Measurements from ENCODE around the gene SEPTIN12. TPM values are rescaled to one million over a fixed set of nuclear protein-coding genes. Genes with fewer than 3 reads are reported as not detected.

SEPTIN12 gene
- total RNA-seq, 1 experiment from 2014 or later: not detected

DNA sequence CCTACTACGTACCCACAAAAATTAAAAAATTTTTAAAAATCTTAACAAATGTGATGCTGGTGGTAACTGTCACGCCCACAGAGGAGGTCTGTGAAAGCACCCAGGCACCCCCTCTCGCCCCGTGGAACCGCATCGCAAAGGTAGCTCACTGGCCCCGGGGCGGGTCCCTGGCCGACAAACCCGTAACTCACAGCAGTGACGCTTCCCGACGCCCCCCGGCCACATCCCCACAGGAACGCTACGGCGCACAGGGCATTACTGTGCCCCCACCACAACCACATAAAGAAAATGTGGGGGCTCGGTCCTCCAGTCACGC, 54.4 kb downstream of the SEPTIN12 start:
- ATAC-seq (no peak), DNase-seq (ENCODE audit: low spot score) (no peak)
- H3K36me3 Mint-ChIP-seq: peaks cover 15% of the 10 kb centered on the region
- H3K27ac Mint-ChIP-seq: peak overlapping the region; percentile 95
- POLR2A ChIA-PET: interaction anchor here (0.8 to 2.0 kb wide), 6 partner anchors 13 to 204 kb away, joined by 3 to 11 read pairs (median 6); partner anchors contain the start of gene ROGDI
- H3K4me1 Mint-ChIP-seq: peaks cover 9% of the 10 kb centered on the region
- peaks cover 4% of the 10 kb centered on the region; the same call in 1 of the 2 replicates for H3K27me3 Mint-ChIP-seq (ENCODE audit: low read depth)
- H3K9me3 Mint-ChIP-seq: no peaks in the 10 kb centered on the region
- peak overlapping the region; percentile 93 for H3K4me3 Mint-ChIP-seq
- CTCF ChIA-PET: interaction anchor here (0.5 to 3.1 kb wide), 17 partner anchors 11 to 418 kb away, joined by 3 to 26 read pairs (median 7); partner anchors contain the start of genes CDIP1, GLIS2, MGRN1 and ROGDI
- TF ChIP-seq, protein P1, sequence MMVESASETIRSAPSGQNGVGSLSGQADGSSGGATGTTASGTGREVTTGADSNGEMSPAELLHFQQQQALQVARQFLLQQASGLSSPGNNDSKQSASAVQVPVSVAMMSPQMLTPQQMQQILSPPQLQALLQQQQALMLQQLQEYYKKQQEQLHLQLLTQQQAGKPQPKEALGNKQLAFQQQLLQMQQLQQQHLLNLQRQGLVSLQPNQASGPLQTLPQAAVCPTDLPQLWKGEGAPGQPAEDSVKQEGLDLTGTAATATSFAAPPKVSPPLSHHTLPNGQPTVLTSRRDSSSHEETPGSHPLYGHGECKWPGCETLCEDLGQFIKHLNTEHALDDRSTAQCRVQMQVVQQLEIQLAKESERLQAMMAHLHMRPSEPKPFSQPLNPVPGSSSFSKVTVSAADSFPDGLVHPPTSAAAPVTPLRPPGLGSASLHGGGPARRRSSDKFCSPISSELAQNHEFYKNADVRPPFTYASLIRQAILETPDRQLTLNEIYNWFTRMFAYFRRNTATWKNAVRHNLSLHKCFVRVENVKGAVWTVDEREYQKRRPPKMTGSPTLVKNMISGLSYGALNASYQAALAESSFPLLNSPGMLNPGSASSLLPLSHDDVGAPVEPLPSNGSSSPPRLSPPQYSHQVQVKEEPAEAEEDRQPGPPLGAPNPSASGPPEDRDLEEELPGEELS (CRISPR knock-in tag; IDR thresholded peaks at IDR 0.05): no peak
- TF ChIP-seq NFYB (CRISPR knock-in tag; conservative IDR thresholded peaks at IDR 0.05; ENCODE audit: low read depth) (no peak), ZBTB21 (CRISPR knock-in tag; IDR thresholded peaks at IDR 0.05; ENCODE audit: borderline replicate concordance) (no peak), JUN (CRISPR knock-in tag; IDR thresholded peaks at IDR 0.05) (no peak), USF1 (CRISPR knock-in tag; IDR thresholded peaks at IDR 0.05) (no peak; the same call in 1 of the 2 replicates), ZBTB43 (CRISPR knock-in tag; IDR thresholded peaks at IDR 0.05) (no peak), ZSCAN18 (CRISPR knock-in tag; IDR thresholded peaks at IDR 0.05) (no peak), ZNF423 (CRISPR knock-in tag; IDR thresholded peaks at IDR 0.05) (no peak), ATF1 (CRISPR knock-in tag; IDR thresholded peaks at IDR 0.05) (no peak), TEAD1 (CRISPR knock-in tag; IDR thresholded peaks at IDR 0.05) (no peak)
- TF ChIP-seq, protein P2, sequence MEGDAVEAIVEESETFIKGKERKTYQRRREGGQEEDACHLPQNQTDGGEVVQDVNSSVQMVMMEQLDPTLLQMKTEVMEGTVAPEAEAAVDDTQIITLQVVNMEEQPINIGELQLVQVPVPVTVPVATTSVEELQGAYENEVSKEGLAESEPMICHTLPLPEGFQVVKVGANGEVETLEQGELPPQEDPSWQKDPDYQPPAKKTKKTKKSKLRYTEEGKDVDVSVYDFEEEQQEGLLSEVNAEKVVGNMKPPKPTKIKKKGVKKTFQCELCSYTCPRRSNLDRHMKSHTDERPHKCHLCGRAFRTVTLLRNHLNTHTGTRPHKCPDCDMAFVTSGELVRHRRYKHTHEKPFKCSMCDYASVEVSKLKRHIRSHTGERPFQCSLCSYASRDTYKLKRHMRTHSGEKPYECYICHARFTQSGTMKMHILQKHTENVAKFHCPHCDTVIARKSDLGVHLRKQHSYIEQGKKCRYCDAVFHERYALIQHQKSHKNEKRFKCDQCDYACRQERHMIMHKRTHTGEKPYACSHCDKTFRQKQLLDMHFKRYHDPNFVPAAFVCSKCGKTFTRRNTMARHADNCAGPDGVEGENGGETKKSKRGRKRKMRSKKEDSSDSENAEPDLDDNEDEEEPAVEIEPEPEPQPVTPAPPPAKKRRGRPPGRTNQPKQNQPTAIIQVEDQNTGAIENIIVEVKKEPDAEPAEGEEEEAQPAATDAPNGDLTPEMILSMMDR (IDR thresholded peaks at IDR 0.05): no peak
- TF ChIP-seq, protein P3, sequence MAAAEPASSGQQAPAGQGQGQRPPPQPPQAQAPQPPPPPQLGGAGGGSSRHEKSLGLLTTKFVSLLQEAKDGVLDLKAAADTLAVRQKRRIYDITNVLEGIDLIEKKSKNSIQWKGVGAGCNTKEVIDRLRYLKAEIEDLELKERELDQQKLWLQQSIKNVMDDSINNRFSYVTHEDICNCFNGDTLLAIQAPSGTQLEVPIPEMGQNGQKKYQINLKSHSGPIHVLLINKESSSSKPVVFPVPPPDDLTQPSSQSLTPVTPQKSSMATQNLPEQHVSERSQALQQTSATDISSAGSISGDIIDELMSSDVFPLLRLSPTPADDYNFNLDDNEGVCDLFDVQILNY (CRISPR knock-in tag; IDR thresholded peaks at IDR 0.05): no peak

- Mint-ChIP-seq H3K4me1 (peaks cover 9% of the 10 kb centered on the region), H3K9me3 (no peaks in the 10 kb centered on the region), H3K27me3 (ENCODE audit: low read depth) (peaks cover 4% of the 10 kb centered on the region; the same call in 1 of the 2 replicates), H3K27ac (peak overlapping the region; percentile 95), H3K4me3 (peak overlapping the region; percentile 93), H3K36me3 (peaks cover 19% of the 10 kb centered on the region)
- ATAC-seq (no peak), DNase-seq (ENCODE audit: low spot score) (no peak)
- ChIA-PET CTCF (interaction anchor here (1.5 to 3.1 kb wide), 6 partner anchors 14 to 224 kb away, joined by 6 to 26 read pairs (median 11); partner anchors contain the start of genes MGRN1 and SEC14L5), POLR2A (interaction anchor here (1.1 to 1.3 kb wide), 2 partner anchors 13 to 69 kb away, joined by 9 to 11 read pairs; partner anchors contain the start of gene ROGDI)
- TF ChIP-seq ERG (CRISPR knock-in tag; IDR thresholded peaks at IDR 0.05) (no peak), HMGA2 (CRISPR knock-in tag; IDR thresholded peaks at IDR 0.05) (no peak), GABPB1 (CRISPR knock-in tag; IDR thresholded peaks at IDR 0.05) (no peak), ATF1 (CRISPR knock-in tag; IDR thresholded peaks at IDR 0.05) (no peak), RELA (CRISPR knock-in tag; IDR thresholded peaks at IDR 0.05; ENCODE audit: borderline replicate concordance) (no peak), ZNF416 (CRISPR knock-in tag; IDR thresholded peaks at IDR 0.05) (no peak), CREB1 (CRISPR knock-in tag; IDR thresholded peaks at IDR 0.05) (no peak), TP53 (CRISPR knock-in tag; IDR thresholded peaks at IDR 0.05) (no peak), SMAD3 (CRISPR knock-in tag; IDR thresholded peaks at IDR 0.05; ENCODE audit: borderline replicate concordance) (no peak), ZNF263 (CRISPR knock-in tag; IDR thresholded peaks at IDR 0.05; ENCODE audit: low read depth) (no peak), ZNF138 (CRISPR knock-in tag; conservative IDR thresholded peaks at IDR 0.05) (no peak), GTF2I (CRISPR knock-in tag; conservative IDR thresholded peaks at IDR 0.05) (no peak), JUN (CRISPR knock-in tag; IDR thresholded peaks at IDR 0.05) (no peak), MLX (CRISPR knock-in tag; IDR thresholded peaks at IDR 0.05) (no peak)
- TF ChIP-seq, protein P4, sequence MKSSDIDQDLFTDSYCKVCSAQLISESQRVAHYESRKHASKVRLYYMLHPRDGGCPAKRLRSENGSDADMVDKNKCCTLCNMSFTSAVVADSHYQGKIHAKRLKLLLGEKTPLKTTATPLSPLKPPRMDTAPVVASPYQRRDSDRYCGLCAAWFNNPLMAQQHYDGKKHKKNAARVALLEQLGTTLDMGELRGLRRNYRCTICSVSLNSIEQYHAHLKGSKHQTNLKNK (CRISPR knock-in tag; IDR thresholded peaks at IDR 0.05): no peak
Measured at GRCh38 chr16:4733211-4733742, 54.9 kb downstream of the SEPTIN12 start.
